ENCODE results near the gene GRK4. TPM values are rescaled to one million over a fixed set of nuclear protein-coding genes. Genes with fewer than 3 reads are reported as not detected.

GRK4 gene
- total RNA-seq, 1 experiment from 2014 or later: 2.5 TPM

DNA sequence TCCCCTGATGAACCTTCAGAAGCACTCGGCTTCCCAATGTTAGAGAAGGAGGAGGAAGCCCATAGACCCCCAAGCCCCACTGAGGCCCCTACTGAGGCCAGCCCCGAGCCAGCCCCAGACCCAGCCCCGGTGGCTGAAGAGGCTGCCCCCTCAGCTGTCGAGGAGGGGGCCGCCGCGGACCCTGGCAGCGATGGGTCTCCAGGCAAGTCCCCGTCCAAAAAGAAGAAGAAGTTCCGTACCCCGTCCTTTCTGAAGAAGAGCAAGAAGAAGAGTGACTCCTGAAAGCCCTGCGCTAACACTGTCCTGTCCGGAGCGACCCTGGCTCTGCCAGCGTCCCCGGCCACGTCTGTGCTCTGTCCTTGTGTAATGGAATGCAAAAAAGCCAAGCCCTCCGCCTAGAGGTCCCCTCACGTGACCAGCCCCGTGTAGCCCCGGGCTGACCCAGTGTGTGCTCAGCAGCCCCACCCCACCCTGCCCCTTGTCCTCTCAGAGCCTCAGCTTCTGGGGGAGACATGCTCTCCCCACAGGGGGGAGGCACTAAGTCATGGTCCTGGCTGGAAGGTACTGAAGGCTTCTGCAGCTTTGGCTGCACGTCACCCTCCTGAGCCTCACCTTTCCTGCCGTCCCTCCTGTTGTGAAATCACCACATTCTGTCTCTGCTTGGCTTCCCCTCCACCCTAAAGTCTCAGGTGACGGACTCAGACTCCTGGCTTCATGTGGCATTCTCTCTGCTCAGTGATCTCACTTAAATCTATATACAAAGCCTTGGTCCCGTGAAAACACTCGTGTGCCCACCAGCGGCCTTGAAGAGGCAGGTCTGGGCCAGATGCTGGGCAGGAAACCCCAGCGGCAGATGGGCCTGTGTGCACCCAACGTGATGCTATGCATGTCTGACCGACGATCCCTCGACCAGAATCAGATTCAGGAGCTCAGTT is 34.9 kb upstream of the GRK4 start:
- no peak overlapping the region for H3K27ac ChIP-seq (ENCODE audit: low read length)
- BruUV-seq (replicated peaks): no TSS peak
- no peaks in the 10 kb centered on the region for H3K36me3 ChIP-seq (ENCODE audit: control insufficient read depth, insufficient read depth, low read length)
- in situ Hi-C loops (cut with HindIII; ENCODE audit: low pct_unique_long_range_greater_than_20kb, low sequenced_read_pairs): no loop called here
- ChIA-PET CTCF (no interaction called here), POLR2A (no interaction called here)
- intact Hi-C loops (cut with micrococcal nuclease; ENCODE audit: unreplicated experiment): no loop called here
- H3K27me3 ChIP-seq (ENCODE audit: control insufficient read depth, insufficient read depth, low read length): no peaks in the 10 kb centered on the region
- DNase-seq (ENCODE audit: low read depth, low spot score): no peak
- ATAC-seq: no peak
- H3K4me1 ChIP-seq (ENCODE audit: control insufficient read depth, insufficient read depth, low read length): peaks cover 16% of the 10 kb centered on the region; the same call in 1 of the 2 replicates
- TF ChIP-seq SIN3A (IDR thresholded peaks at IDR 0.05; ENCODE audit: borderline replicate concordance, insufficient read depth, low read depth, low read length) (no peak), POLR2AphosphoS5 (IDR thresholded peaks at IDR 0.05; ENCODE audit: low read depth, low read length) (no peak), TCF7L2 (IDR thresholded peaks at IDR 0.05; ENCODE audit: low read depth, low read length) (no peak)
- TF ChIP-seq, protein P1, sequence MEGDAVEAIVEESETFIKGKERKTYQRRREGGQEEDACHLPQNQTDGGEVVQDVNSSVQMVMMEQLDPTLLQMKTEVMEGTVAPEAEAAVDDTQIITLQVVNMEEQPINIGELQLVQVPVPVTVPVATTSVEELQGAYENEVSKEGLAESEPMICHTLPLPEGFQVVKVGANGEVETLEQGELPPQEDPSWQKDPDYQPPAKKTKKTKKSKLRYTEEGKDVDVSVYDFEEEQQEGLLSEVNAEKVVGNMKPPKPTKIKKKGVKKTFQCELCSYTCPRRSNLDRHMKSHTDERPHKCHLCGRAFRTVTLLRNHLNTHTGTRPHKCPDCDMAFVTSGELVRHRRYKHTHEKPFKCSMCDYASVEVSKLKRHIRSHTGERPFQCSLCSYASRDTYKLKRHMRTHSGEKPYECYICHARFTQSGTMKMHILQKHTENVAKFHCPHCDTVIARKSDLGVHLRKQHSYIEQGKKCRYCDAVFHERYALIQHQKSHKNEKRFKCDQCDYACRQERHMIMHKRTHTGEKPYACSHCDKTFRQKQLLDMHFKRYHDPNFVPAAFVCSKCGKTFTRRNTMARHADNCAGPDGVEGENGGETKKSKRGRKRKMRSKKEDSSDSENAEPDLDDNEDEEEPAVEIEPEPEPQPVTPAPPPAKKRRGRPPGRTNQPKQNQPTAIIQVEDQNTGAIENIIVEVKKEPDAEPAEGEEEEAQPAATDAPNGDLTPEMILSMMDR (IDR thresholded peaks at IDR 0.05): no peak
- TF ChIP-seq, protein P2, sequence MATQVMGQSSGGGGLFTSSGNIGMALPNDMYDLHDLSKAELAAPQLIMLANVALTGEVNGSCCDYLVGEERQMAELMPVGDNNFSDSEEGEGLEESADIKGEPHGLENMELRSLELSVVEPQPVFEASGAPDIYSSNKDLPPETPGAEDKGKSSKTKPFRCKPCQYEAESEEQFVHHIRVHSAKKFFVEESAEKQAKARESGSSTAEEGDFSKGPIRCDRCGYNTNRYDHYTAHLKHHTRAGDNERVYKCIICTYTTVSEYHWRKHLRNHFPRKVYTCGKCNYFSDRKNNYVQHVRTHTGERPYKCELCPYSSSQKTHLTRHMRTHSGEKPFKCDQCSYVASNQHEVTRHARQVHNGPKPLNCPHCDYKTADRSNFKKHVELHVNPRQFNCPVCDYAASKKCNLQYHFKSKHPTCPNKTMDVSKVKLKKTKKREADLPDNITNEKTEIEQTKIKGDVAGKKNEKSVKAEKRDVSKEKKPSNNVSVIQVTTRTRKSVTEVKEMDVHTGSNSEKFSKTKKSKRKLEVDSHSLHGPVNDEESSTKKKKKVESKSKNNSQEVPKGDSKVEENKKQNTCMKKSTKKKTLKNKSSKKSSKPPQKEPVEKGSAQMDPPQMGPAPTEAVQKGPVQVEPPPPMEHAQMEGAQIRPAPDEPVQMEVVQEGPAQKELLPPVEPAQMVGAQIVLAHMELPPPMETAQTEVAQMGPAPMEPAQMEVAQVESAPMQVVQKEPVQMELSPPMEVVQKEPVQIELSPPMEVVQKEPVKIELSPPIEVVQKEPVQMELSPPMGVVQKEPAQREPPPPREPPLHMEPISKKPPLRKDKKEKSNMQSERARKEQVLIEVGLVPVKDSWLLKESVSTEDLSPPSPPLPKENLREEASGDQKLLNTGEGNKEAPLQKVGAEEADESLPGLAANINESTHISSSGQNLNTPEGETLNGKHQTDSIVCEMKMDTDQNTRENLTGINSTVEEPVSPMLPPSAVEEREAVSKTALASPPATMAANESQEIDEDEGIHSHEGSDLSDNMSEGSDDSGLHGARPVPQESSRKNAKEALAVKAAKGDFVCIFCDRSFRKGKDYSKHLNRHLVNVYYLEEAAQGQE (IDR thresholded peaks at IDR 0.05; ENCODE audit: insufficient read depth in 1 of 2, low read depth in 2 of 2, low read length in 1 of 2): no peak
- H3K4me3 ChIP-seq (ENCODE audit: low read depth in 2 of 2, low read length in 2 of 2): no peak overlapping the region
- H3K9me3 ChIP-seq (ENCODE audit: control insufficient read depth, insufficient read depth, low read depth, low read length): no peaks in the 10 kb centered on the region

DNA sequence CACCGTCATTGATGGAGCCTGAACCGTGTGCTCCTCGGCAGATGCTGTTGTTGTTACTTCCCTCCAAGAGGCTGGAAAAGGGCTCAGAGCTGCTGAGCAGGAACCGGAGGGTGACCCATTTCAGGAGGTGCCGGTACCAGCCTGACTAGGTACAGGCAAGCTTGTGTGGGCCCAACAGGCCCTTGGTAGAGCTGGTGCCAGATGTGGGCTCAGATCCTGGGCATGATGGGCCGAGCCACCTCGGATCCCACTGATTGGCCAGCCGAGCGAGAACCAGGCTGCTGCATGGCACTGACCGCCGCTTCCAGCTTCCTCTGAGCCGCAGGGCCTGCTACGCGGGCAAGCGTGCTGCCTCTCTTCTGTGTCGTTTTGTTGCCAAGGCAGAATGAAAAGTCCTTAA is 33.9 kb upstream of the GRK4 start:
- in situ Hi-C loops (cut with HindIII; ENCODE audit: low pct_unique_long_range_greater_than_20kb, low sequenced_read_pairs) (no loop called here), intact Hi-C loops (cut with micrococcal nuclease; ENCODE audit: unreplicated experiment) (no loop called here)
- TF ChIP-seq TCF7L2 (IDR thresholded peaks at IDR 0.05; ENCODE audit: low read depth, low read length) (no peak), POLR2AphosphoS5 (IDR thresholded peaks at IDR 0.05; ENCODE audit: low read depth, low read length) (no peak), SIN3A (IDR thresholded peaks at IDR 0.05; ENCODE audit: borderline replicate concordance, insufficient read depth, low read depth, low read length) (no peak)
- TF ChIP-seq, protein P2 (IDR thresholded peaks at IDR 0.05; ENCODE audit: insufficient read depth in 1 of 2, low read depth in 2 of 2, low read length in 1 of 2): no peak
- TF ChIP-seq, protein P1 (IDR thresholded peaks at IDR 0.05): no peak
- no peaks in the 10 kb centered on the region for H3K27me3 ChIP-seq (ENCODE audit: control insufficient read depth, insufficient read depth, low read length)
- BruUV-seq (replicated peaks): TSS peak; percentile 86
- no peaks in the 10 kb centered on the region for H3K9me3 ChIP-seq (ENCODE audit: control insufficient read depth, insufficient read depth, low read depth, low read length)
- H3K4me1 ChIP-seq (ENCODE audit: control insufficient read depth, insufficient read depth, low read length): peaks cover 16% of the 10 kb centered on the region; the same call in 1 of the 2 replicates
- ATAC-seq (no peak), DNase-seq (ENCODE audit: low read depth, low spot score) (no peak)
- ChIA-PET POLR2A (no interaction called here), CTCF (no interaction called here)
- no peak overlapping the region for H3K4me3 ChIP-seq (ENCODE audit: low read depth in 2 of 2, low read length in 2 of 2)
- no peaks in the 10 kb centered on the region for H3K36me3 ChIP-seq (ENCODE audit: control insufficient read depth, insufficient read depth, low read length)
- no peak overlapping the region for H3K27ac ChIP-seq (ENCODE audit: low read length)
